NCI-H146 (cell line): ENCODE results near the gene CD63.

ENCODE experiments used
- DNase-seq: peaks from one replicate; lab custom pipeline; 2025; lab: John Stamatoyannopoulos, UW

Gene CD63

GRCh38 chr12:55739025-55739378 lies 10.2 kb upstream of the CD63 start:
- DNase-seq = no peak

GRCh38 chr12:55738123-55739024 lies 9.6 kb upstream of the CD63 start:
- DNase-seq = peak; percentile 94

DNA sequence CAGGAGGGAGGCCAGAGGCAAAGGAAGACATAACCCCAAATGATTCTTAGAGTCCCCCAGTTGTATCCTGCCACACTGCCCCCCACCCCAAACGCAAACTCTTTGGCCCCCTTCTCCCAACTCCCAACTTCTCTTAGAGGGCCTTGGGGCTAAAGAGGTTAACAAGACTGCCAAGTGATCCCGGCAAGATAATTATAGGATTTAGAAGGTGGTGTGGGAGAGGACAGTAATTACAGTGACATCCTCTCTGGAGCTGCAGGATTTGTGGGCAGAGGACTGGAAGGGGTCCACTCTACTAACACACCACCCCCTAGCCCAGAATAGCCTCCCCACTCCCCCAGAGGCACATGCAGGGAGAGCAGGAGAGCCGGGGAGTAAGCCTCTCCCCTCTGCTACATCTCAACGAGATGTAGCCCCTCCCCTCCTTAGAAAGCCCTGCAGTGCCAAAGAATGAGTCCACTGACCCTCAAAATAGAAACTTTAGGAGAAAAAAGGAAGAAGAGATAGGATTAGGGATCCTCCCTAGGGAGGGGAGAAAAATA lies 8.8 kb upstream of the CD63 start:
- peak; percentile 26 for DNase-seq

DNA sequence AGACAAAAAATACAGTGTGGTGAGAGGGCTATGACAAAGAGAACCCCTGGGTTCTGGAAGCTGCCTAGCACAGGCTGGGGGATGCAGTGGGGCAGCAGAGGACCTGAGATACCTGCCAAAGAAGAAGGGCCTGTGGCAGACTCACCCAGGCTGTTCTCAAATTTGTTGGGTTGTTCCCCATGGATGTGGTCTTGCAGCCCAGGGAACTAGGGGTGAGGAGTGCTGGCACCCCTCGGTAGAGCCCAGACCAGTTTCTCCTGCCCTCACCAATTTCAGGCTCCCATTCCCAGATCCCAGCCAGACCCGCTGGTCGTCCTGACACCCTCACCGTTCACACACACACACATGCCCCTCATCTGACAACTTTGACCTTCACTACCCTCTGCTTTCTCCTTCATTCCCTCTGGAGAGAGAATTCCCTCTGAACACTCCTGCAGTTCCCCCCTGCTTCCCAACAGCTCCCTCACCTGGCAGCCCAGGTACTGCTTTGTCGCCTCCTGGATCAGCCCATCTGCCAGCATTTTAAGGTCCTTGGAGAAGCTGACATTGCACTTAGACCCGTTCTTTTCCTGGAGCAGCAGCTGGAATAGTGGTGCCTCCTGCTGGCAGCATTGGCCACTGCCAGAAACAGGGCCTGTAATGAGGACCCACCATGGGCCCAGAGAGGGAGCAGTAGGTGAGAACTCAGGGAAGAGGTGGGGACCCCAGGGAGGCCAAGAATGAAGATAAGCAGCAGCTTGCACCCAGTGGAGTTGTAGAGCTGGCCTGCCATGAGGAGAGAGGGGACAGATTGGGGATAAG lies 8.2 kb upstream of the CD63 start:
- DNase-seq = peak; percentile 84

DNA sequence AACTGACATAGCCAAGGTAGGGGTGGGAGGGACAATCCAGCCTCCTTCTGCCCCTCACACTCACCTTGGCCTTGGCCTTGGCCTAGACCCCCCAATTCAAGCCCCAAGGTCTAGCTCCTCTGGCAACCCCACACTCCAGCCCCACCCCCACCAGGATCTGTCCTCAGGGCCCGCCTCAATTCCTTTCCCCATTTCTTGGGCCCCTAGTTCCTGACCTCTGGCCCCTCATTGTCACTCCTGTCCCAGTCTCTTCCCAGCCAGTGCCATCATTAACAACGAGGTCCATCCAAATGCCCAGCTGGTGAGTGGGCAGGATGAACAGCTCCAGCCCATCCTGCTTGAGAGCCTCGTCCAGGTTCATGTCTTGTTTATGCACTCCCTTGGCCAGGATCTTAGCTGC lies 7.3 kb upstream of the CD63 start:
- no peak for DNase-seq

- no peak for DNase-seq
These were observed 5.8 kb upstream of the CD63 start for GRCh38 chr12:55734595-55734994.

DNA sequence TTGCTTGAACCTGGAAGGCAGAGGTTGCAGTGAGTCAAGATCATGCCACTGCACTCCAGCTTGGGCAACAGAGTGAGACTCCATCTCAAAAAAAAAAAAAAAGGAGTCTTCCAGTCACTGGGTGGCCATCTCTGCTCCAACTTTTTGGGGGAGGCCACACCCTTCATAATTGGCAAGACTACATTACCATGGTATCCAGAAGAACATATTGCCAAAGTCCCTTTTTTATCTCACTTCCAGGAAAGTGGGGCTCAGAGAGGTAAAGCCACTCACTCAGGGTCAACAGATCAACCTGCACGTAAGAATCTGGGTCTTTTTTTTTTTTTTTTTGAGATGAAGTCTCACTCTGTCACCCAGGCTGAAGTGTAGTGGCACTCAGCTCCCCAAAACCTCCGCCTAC lies 5.0 kb upstream of the CD63 start:
- no peak for DNase-seq

DNA sequence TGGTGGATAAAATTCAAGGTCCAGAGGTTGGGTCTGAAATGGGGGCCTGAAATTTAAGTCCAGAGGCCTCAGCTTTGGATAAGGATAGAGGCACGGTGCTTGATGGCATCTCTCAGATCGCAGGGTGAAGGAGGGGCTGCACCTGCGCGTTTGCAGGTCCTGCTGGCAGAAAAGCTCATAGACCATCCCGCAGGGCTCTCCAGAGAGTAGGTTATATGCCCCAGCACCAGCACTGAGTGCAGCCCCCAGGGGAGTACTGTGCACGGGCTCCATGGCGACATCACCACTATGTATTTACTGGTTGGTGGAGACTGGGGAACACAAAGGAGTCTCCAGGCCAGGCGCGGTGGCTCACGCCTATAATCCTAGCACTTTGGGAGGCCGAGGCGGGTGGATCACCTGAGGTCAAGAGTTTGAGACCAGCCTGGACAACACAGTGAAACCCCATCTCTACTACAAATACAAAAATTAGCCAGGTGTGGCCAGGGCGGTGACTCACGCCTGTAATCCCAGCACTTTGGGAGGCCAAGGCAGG lies 4.3 kb upstream of the CD63 start:
- no peak for DNase-seq

- DNase-seq = no peak
These were observed 3.5 kb upstream of the CD63 start for GRCh38 chr12:55732288-55732687.

DNA sequence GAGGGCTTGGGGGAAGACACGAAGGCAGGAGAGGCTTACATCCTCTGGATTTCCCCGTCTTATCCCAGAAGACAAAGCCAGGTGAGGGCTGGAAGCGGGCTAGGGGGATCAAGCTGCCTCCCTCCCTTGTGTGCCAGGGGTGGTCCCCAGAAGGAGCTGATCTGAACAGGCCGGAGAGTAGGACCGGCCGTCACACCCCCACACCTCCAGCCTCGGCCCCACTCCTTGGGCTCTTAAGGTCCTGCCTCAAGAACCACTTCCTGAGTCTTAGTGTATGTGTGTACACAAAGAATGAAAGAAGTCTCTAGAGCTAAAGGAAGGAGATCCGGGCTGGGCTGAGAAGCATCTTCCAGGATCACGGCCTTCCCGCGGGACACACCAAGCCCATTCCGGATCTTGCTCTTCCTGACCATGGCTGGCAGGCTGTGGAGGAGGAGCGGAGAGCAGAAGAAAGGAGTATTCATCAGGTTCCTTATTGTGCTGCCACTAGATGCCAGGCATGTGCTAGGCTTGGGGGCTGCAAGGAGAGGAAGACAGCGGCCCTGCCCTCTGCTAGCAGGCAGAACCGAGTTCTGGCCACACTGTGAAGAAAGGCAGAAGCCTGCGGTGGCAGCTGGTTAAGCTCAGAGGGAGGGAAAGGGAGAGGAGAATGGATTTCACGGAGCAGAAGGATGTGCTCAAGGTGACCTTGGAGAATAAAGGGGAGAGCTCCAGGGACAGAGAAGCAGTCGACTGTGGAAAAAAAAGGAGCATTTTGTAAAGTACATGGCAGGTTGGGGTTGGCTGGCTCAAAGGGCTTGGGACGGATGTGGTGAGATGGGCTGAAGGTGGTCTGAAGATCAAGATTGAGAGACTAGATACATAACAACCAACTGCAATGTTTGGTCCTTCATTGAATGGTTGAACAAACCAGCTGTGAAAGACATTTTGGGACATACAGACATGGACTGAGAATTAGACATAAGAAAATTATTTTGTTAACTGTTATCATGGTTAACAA lies 1.3 kb upstream of the CD63 start:
- peak; percentile 62 for DNase-seq

DNA sequence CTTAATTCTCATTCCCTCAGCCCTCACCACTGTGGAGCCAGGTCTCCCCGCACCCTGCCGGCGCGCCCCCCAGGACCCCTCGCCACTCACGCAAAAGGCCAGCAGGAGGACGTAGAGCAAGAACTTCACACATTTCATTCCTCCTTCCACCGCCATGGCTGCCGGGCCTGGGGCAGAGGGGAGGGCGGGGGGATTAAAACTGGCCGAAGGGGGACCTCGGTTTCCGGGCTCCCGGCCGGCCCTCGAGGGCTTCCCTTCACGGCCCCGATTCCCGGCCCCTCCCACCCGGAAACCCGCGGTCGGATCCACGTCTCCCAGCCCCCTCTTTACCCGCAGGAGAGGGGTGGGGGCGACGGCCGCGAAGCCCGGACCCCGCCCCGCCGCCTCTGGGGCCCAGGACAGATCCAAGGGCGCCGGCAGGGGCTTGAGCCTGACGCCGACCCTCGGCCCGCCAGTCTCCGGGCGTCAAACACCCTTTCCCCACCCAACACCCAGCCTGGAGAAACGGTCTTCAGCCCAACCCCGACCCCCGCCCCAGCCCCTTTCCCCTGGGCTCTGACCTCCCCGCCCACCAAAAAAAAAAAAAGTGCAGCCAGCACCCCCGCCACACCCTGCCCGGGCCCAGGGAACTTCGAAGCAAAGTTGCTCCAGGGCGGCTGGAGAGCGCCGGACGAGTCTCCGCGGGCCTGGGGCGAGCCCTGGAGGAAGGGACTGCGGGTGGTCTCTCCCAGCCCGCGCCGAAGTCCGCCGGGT lies 447 bp downstream of the CD63 start:
- DNase-seq = peak; percentile 73

DNA sequence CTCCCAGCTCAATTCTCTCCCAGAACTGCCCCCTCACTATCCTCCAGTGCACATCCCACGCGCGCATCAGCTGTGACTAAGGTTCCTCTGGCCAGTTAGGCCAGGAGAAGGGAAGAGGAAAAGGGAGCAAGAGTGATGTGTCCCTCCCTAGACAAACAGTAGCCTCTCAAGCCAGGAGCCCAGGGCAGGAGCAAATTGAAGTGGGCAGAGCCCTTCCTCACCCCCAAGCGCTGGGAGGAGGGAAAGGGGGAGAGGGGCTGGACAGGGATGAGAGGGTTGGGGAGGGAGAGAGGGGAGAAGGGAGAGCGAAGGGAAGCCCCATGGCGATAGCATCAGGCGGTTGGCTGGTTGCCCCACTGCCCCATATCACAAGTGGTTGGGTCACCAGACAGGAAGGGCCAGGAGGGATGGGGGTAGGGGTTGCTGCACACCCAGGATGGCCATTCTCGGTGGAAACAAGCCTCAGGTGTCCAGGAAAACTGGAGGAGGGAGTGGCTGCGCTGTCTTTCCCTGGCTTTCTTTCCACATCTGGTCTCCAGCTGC lies 1.1 kb downstream of the CD63 start:
- DNase-seq = peak; percentile 44

- no peak for DNase-seq
These were observed 1.8 kb downstream of the CD63 start for GRCh38 chr12:55726971-55727370.

- DNase-seq = no peak
These were observed 3.3 kb downstream of the CD63 start for GRCh38 chr12:55725556-55725955.

DNA sequence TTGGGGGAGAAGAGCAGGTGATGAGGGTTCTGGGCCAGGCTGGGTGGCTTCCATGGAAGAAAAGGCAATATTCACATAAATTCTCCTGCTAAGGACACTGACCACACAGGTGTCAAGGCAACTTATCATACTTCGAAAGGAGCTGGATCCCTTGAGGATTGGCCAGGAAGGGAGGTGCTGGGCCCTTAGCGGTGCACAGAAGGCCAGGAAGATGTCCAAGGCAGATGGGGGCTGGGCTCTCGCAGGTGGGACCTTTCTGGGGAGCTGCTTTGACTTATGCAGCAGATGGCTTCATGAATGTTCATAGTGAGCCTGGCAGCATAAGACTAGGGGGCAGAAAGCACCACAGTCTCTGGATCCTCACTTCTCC lies 3.9 kb downstream of the CD63 start:
- no peak for DNase-seq

DNA sequence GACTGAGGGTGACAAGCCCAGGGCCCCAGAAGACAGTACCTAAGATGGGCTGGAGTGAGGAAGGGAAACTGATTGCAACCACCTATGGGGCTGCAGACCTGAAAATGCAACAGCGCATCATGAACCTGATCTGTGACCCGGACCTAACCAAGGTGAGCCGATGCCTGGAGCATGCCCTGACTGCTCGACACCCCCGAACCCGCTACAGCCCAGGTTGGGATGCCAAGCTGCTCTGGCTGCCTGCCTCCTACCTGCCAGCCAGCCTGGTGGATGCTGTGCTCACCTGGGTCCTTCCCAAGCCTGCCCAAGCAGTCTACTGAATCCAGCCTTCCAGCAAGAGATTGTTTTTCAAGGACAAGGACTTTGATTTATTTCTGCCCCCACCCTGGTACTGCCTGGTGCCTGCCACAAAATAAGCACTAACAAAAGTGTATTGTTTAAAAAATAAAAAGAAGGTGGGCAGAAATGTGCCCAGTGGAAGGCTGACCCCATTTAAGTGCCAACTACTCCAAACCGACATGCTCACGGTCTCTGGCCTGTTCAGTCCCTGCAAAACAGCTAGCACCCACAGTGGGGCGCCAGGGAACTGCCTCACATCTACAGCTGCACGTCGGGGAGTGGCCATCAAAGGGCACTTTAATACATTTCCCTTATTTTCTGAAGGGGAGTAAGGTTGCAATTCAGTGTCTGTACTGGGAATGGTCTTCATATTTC lies 4.4 kb downstream of the CD63 start:
- peak; percentile 36 for DNase-seq

DNA sequence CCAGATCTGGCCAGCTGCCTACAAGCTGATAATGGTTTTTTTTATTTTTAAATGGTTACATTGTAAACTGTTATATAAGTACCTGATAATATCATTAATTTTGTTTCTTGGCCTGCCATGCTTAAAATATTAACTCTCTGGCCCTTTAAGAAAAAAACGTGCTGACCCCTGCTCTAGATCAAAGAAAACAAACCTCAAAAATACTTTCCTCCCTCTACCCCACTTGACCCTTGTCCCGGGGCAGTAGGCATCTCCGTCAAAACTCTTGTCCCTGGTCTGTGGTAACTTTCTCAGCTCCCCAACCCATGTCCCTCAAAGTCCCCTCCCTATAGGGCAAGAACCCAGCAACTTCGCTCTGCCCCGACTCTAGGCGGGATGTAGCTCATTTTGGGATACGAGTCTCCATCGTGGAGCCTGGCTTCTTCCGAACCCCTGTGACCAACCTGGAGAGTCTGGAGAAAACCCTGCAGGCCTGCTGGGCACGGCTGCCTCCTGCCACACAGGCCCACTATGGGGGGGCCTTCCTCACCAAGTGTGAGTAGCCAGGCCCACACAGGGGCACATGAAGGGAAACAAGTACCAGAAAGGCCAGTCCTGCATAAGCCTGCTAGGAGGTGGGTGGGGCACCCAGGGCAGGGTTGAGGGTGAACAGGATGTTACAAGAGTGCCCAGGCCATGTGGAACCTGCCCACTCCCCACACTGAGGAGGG lies 5.1 kb downstream of the CD63 start:
- DNase-seq = no peak

- DNase-seq = no peak
These were observed 5.9 kb downstream of the CD63 start for GRCh38 chr12:55722948-55723347.

- no peak for DNase-seq
These were observed 7.1 kb downstream of the CD63 start for GRCh38 chr12:55721601-55722213.
